Stimulated activated CD4-positive, alpha-beta T cell treated with anti-CD3 and anti-CD28 coated beads, Interleukin-12 subunit alpha, Interleukin-12 subunit beta, amount 100 ng/mL, for 48 hours (primary cell): ENCODE results near the gene SUSD5.
A peak's percentile ranks its signal among the peaks of the same experiment; 100 is the strongest.
"Not testable (repeated sequence)": the region's sequence is repeated elsewhere in the genome, so short reads cannot be mapped to it uniquely, and the experiment has no call there.

Source experiments
- DNase-seq, 3 donors: peaks; one replicate each; pipeline ENCODE4 v3.0.0-alpha.2; 2020; ENCODE audit warnings: low read depth in 2 of 3, low spot score in 1 of 3

SUSD5 gene

GRCh38 chr3:33153782-33154181, 64.8 kb downstream of the SUSD5 start:
- no peak for DNase-seq

GRCh38 chr3:33152363-33153360, 65.9 kb downstream of the SUSD5 start:
- no peak for DNase-seq

DNA sequence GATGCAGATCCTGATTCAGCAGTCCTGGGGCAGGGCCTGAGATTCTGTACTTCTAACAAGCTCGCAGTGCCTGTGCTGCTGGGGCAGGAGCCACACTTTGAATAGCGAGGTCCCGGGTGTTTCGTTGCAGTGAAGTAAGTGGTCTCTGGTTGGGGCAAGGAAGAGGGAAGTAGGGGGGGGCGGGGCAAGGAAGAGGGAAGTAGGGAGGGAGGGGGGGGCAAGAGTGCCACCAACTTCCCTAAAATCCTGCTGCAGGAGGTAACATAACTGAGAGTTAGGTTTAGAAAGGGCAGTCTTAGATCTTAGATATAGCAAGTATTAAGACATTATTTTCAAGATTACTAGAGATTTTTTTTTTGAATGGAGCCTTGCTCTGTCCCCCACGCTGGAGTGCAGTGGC, 69.3 kb downstream of the SUSD5 start:
- DNase-seq = no peak

DNA sequence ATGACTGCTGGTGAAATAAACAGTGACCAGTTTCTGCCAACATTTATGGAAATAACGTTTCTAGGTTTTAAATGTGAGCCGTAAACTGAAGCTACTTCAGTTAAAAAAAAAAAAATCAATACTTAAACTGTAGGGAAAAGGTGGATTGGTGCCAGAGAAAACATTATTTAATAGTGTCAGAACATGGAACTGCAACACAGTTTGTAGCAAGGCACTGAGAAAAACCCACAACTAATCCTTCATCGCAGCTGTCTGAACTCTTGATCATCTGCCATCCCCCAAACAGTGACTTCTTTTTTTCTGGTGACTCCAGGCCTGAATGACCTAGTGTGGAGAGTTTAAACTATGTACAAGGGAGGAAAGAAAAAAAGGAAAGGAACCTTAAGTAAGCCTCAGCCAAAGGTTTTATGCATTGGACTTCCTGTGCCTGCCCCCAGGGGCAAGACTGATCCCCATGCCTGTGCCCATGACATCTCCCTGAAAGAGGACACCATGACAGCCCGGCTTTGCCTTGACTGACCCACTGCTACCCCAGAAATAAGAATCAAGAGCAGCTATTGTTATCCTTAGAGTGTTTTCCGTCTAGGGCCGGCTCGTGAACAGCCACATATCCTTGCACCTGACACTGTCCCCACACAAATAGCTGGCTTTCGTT, 71.7 kb downstream of the SUSD5 start:
- DNase-seq = no peak

GRCh38 chr3:33145901-33146580, 72.6 kb downstream of the SUSD5 start:
- no peak for DNase-seq

- DNase-seq = no peak
These were observed 73.2 kb downstream of the SUSD5 start for GRCh38 chr3:33145221-33145900.

DNA sequence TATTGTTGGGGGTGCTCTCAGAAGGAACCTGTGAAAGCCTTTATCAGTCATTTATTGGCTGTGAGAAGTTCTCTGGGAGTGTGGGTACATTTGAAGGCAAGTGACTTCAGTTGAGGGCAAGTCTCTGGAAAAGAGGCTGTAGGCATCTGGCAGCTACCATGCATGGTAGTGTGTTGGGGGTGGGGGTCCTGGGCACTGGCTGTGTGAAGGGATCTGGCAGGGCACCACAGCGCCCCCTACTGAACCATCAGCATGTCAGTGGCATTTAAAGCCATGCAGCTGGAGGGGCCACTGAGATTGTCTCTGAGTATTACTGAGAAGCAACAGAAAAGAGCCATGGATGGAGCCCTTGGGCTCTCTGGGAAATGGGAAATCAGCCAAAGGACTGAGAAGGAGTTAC, 74.2 kb downstream of the SUSD5 start:
- DNase-seq = peak in 2 of 3 donors; percentile 2 to 8

GRCh38 chr3:33141006-33141405, 77.6 kb downstream of the SUSD5 start:
- no peak for DNase-seq

DNA sequence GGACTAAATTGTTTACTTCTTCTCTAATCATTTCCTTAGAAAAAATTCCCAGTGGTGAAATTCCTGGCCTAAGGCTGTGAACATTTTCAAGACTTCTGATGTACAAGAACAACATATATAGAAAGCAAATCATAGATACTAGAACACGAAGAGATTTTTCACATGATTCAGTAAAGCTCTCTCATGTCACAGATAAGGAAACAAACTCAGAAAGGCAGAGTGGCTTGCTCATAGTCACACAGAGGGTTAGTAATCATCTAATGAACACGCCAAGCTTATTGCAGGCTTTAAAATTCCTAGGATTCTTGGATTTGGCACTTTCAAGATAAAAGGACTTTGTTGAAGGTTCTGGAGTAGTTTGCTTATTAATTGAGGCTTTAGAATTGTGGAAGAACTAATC, 78.6 kb downstream of the SUSD5 start:
- DNase-seq = no peak

DNA sequence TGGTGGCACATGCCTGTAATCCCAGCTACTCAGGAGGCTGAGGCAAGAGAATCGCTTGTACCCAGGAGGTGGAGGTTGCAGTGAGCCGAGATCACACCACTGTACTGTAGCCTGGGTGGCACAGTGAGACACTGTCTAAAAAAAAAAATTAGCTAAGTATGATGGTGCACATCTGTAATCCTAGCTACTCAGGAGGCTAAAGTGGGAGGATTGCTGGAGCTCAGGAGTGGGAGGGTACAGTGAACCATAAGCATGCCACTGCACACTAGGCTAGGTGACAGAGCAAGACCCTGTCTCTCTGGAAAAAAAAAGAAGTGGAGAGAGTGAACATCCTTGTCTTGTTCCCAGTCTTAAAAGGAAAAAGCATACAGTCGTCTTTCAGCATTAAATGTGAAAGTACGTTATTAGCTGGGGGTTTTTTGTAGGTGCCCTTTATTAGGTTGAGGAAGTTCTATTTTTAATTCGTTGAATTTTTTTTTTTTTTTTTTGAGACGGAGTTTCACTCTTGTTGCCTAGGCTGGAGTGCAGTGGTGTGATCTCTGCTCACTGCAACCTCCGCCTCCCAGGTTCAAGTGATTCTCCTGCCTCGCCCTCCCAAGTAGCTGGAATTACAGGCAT, 79.5 kb downstream of the SUSD5 start:
- DNase-seq = not testable (repeated sequence)

DNA sequence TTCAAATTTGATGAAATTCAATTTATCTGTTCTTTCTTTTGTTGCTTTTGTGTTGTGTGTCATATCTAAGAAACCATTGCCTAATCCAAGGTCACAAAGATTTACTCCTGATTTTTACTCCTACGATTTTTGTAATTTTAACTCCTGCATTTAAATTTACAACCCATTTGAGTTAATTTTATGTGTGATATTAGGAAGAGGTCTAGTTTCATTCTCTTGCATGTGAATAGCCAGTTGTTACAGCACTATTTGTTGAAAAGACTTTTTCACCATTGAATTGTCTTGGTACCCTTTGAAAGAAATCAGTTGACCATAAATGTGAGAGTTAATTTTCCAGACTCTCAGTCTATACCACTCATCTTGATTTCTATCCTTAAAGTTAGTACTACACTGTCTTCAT, 80.9 kb downstream of the SUSD5 start:
- no peak for DNase-seq

DNA sequence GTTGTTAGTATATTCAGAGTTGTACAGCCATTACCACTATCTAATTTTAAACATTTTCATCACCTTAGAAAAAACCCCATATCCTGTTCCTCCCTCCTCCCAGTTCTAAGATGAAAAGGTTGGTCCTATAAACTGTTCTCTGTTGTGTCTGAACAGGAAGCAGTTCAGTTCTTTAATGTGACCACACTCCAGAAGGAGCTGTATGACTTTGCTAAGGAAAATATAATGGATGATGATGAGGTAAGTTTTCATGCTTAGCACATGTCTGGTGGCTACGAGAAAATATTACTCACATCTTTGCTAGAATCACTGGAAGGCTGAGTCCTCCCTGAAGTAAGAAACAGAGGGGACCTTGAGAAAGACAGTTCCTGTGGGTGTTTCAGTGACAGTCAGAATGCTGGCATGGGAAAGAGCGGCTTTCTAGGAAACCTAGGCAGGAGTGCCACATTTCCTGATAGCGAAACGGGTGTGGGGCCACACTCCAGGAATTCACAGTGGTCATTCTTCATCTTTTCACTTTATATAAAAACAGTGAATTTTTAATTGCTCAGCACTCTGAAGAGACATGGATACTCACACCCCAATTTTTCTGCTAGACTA, 84.5 kb downstream of the SUSD5 start:
- no peak for DNase-seq

DNA sequence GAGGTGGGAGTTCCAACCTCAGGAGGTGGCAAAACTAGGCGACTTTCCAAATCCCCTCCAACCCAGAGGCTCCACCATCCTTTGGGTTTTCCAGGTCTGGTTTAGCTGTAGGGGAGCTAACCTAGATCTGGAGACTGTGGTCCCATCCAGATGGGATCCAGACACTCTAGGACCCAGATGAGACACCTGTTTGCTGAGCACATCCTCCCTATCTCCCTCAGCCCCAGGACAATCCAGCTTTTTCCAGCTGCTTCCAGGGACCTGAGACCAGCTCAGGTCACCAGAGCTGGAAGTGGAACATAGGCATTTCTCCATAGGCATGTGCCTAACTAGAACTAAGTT, 86.6 kb downstream of the SUSD5 start:
- no peak for DNase-seq

GRCh38 chr3:33131331-33132018, 87.1 kb downstream of the SUSD5 start:
- peak in 2 of 3 donors; percentile 15 to 37 for DNase-seq

GRCh38 chr3:33130144-33130543, 88.5 kb downstream of the SUSD5 start:
- no peak for DNase-seq

DNA sequence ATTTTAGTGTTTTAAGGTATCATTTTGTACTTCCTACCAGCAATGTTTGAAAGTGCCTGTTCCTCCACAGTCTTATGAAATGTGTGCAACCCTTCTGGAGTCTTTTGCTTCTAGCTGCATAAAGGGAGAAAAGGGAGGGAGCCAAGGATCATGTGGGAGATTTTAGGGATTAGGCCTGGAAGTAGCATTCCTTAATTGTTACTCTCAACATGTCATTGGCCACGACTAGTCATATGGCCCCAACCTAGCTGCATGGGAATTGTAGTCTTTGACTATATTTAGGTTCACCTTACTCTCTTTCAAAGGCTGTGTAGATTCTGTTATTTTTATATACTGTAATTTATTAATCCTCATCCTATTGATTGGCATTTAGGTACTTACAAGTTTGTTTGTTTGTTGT, 89.9 kb downstream of the SUSD5 start:
- DNase-seq = no peak

DNA sequence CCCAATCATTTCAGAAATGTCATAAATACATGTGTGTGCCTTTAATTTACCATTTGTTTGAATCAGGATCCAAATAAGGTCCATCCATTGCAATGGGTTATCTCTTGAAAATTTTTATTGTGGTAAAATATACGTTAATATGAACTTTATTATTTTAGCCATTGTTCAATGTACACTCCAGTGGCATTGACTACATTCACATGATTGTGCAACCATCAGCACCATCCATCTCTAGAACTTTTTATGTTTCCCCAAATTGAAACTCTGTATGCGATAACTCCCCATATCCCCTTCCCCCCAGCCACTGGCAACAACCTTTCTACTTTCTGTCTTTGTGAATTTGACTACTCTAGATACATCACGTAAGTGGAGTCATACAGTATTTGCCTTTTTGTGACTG, 92.8 kb downstream of the SUSD5 start:
- no peak for DNase-seq

GRCh38 chr3:33124638-33125037, 94.0 kb downstream of the SUSD5 start:
- no peak for DNase-seq

DNA sequence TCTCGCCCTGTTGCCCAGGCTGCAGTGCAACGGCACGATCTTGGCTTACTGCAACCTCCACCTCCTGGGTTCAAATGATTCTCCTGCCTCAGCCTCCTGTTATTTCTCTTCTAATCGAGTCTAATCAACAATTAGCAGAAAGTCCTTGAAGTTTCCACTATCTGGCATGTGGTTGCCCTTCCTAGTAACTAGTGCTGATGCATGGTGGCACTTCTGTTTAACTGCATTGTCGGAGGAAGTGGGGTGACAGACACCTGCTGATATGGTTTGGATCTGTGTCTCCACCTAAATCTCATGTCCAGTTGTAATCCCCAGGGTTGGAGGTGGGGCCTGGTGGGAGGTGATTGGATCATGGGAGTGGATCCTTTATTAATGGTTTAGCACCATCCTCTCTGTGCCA, 95.6 kb downstream of the SUSD5 start:
- no peak for DNase-seq

- DNase-seq = no peak
These were observed 98.7 kb downstream of the SUSD5 start for GRCh38 chr3:33119891-33120290.
